ENCODE results near the gene TNF. TPM values are rescaled to one million over a fixed set of nuclear protein-coding genes. Genes with fewer than 3 reads are reported as not detected.
A peak's percentile ranks its signal among the peaks of the same experiment; 100 is the strongest.
"Not testable (repeated sequence)": the region's sequence is repeated elsewhere in the genome, so short reads cannot be mapped to it uniquely, and the experiment has no call there.

Gene TNF
- total RNA-seq, 4 donors from 2014 or later = 0.65 to 1.5 (median 0.96) TPM; not detected in 1

GRCh38 chr6:31544676-31545075 is 30.7 kb upstream of the TNF start:
- DNase-seq (ENCODE audit: low spot score) (no peak), ATAC-seq (ENCODE audit: low FRiP score) (no peak)
- no peak for TF ChIP-seq CTCF (IDR thresholded peaks at IDR 0.05)

DNA sequence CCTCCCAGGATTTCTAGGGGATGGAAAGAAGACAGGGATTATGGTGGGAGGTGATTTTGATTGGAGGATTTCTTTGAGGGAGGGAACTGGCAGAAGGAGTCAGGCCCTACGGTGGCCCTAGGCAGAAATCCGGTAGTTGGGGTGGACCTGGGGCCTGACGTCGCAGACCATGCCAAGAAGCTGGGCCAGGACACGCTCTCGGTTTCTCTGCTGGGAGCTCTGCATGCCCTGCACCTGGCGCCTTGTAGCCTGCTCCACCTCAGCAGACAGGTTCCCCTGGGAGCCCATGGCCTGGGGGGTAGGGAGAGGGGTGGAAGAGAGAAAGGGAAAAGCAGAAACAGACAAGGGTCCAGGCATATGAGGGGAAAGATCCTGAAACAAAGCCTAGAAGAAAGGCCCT is 30.1 kb upstream of the TNF start:
- ATAC-seq (ENCODE audit: low FRiP score) (no peak), DNase-seq (ENCODE audit: low spot score) (no peak)
- no peak for TF ChIP-seq CTCF (IDR thresholded peaks at IDR 0.05)

GRCh38 chr6:31546339-31546957 is 28.9 kb upstream of the TNF start, which contains the start of gene ATP6V1G2:
TSS of gene ATP6V1G2 (minus strand) at chr6:31546608. CDS start at chr6:31546559, 49 bp downstream.
- TF ChIP-seq CTCF (IDR thresholded peaks at IDR 0.05) = peak in 2 of 3 donors; percentile 73 to 92
- DNase-seq (ENCODE audit: low spot score) = peak; percentile 88
- ATAC-seq (ENCODE audit: low FRiP score) = peak; percentile 82

DNA sequence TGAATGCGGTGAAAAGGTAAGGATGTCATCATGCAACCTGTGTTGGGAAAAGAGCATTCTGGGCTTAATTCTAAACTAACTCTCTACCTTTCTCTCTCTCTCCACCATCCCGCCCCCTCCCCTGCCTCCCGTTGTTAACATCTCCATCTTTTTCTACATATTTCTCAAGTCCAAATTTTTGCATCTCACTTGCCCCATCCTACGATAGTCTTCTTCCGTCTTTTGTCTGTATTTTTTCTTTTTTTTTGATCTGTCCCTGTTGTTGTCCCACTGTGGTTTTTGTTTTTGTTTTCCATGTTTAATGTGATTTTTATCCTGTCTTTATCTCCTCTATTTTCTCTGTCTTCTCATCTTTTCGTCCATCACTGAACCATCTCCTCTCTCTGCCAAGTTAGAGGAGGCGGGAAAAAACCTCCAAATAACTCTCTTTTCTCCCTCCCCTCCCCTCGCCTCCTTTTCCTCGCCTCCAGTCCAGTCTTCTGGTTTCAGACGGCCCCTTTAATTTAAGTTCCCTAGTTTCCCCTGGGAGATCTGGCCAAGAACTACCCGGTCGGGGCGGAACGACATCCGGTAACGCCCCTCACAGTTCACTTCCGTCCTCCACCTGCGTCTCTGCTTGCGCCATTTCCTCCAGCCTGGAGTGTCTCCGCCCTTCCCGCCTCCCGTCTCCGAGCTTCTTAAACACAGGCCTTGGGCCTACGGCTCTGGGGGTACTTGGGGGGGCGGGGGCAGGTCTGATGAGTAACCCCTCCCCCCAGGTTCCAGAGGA is 28.2 kb upstream of the TNF start, which contains the start of gene NFKBIL1:
Gene NFKBIL1, plus strand, starts transcription at position 651 of the 769 bp plus-strand sequence. Its CDS starts 87 bp downstream, at position 738.
- ATAC-seq (ENCODE audit: low FRiP score) (peak; percentile 89), DNase-seq (ENCODE audit: low spot score) (peak; percentile 75)
- no peak for TF ChIP-seq CTCF (IDR thresholded peaks at IDR 0.05)

- no peak for ATAC-seq (ENCODE audit: low FRiP score)
- DNase-seq (ENCODE audit: low spot score) = no peak
- TF ChIP-seq CTCF (IDR thresholded peaks at IDR 0.05) = no peak
Observed at GRCh38 chr6:31547727-31548543, 27.4 kb upstream of the TNF start.

DNA sequence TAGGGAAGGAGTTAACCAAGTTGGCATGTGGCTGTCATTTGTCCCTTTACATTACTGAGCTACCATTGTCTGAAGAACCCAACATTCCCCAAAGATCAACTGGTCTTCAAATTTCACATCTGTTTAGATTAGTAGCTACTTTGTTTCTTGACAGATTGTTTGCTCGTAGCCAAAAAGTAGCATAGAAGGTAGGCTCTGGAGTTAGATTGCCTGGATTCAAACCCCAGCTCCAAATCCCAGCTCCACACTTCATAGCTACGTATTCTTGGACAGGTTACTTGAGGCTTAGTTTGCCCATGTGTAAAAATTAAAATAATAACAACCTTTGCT is 26.9 kb upstream of the TNF start:
- DNase-seq (ENCODE audit: low spot score) (no peak), ATAC-seq (ENCODE audit: low FRiP score) (no peak)
- no peak for TF ChIP-seq CTCF (IDR thresholded peaks at IDR 0.05)

DNA sequence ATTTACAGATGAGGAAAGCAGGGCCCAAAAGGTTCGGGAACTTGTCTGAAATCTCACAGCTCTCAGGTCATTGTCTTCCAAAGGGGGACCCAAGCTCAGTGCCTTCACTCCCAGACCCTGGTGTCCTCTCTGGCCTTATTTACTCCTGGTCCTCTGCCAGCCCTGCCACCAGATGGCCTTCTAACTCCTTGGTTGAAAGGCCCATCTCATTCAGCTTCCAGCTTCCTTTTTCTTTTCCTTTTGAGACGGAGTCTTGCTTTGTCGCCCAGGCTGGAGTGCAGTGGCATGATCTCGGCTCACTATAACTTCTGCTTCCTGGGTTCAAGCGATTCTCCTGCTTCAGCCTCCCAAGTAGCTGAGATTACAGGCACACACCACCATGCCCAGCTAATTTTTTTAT is 24.0 kb upstream of the TNF start:
- not testable (repeated sequence) for DNase-seq (ENCODE audit: low spot score); ATAC-seq (ENCODE audit: low FRiP score)
